ENCODE data around the gene GUCY1B1. TPM values are rescaled to one million over a fixed set of nuclear protein-coding genes. Genes with fewer than 3 reads are reported as not detected.

GUCY1B1 gene
- total and polyA plus RNA-seq, 8 donors: 20.8 to 55.6 (median 47.0) TPM

- no peaks in the 10 kb centered on the region for H3K27me3 ChIP-seq
- TF ChIP-seq CTCF (IDR thresholded peaks at IDR 0.05): no peak
- H3K9me3 ChIP-seq: no peaks in the 10 kb centered on the region
- no peaks in the 10 kb centered on the region for H3K36me3 ChIP-seq
- H3K27ac ChIP-seq: no peak overlapping the region
- DNase-seq (no peak), ATAC-seq (no peak)
- no peak overlapping the region for H3K4me3 ChIP-seq
- H3K4me1 ChIP-seq: no peaks in the 10 kb centered on the region
- intact Hi-C loops (cut with DNase I): no loop called here
These were observed 69.8 kb downstream of the GUCY1B1 start for GRCh38 chr4:155828628-155829027.

GRCh38 chr4:155832664-155833063 lies 73.8 kb downstream of the GUCY1B1 start:
- Histone ChIP-seq H3K9me3 (no peaks in the 10 kb centered on the region), H3K4me3 (no peak overlapping the region), H3K27me3 (no peaks in the 10 kb centered on the region), H3K4me1 (no peaks in the 10 kb centered on the region), H3K36me3 (no peaks in the 10 kb centered on the region), H3K27ac (no peak overlapping the region)
- intact Hi-C loops (cut with DNase I): no loop called here
- TF ChIP-seq CTCF (IDR thresholded peaks at IDR 0.05): no peak
- no peak for ATAC-seq
- DNase-seq: no peak

DNA sequence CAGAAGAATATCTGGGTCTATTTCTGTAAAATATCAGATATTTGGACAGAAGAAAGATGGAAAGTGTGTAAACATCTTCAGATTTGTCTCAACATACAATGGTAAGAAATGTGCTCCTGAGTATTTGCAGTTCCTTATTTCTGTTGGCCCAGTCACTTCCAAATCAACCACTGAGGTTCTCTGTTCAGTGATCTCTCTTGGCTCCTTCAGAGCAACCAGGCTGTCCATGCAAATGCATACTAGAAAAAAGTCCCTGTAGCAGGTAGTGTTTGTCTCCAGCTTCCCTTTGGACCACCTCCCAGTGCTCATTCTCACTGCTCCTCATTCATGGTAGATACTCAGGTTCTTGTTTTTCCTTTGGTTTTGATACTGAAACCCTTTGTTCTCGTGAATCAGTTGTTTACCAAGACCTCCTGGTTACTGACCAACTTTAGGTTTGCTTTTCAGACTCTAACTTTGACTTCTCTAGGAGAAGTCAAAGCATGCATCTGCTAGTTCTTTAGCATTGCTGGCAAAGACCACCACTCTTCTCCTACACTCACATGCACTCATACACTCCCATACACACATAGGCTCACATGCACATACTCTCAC lies 78.5 kb downstream of the GUCY1B1 start:
- no peaks in the 10 kb centered on the region for H3K27me3 ChIP-seq
- no peaks in the 10 kb centered on the region for H3K36me3 ChIP-seq
- no peak overlapping the region for H3K4me3 ChIP-seq
- no peak for TF ChIP-seq CTCF (IDR thresholded peaks at IDR 0.05)
- no peak for DNase-seq
- H3K9me3 ChIP-seq: no peaks in the 10 kb centered on the region
- no peak for ATAC-seq
- no peaks in the 10 kb centered on the region for H3K4me1 ChIP-seq
- no peak overlapping the region for H3K27ac ChIP-seq
- intact Hi-C loops (cut with DNase I): no loop called here

GRCh38 chr4:155842080-155842479 lies 83.3 kb downstream of the GUCY1B1 start:
- no peak overlapping the region for H3K27ac ChIP-seq
- ATAC-seq: no peak
- no peak for TF ChIP-seq CTCF (IDR thresholded peaks at IDR 0.05)

DNA sequence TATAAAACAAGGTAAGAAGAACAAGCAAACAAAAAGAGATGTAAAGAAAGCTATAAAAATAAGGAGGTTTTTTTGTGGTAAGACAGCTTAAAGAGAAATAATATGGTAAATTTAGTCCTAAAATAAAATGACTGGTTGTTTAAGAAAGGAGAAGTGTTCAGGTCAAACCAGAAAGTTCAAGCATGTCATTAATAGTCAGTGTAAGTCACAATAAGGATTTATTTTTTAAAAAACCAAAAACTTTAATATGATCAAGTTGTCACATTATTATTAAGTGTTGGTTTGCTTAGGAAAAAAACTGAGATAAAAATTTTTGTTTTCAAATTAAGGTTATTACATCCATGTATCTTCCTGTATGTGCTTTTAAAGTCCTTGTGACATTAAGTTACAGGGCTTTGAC lies 88.1 kb downstream of the GUCY1B1 start:
- intact Hi-C loops (cut with DNase I): no loop called here
- no peak overlapping the region for H3K27ac ChIP-seq
- ATAC-seq: no peak

More at GRCh38 chr4:155842080-155842479, 83.3 kb downstream of the GUCY1B1 start:
- Histone ChIP-seq H3K4me3 (no peak overlapping the region), H3K27me3 (no peaks in the 10 kb centered on the region), H3K4me1 (no peaks in the 10 kb centered on the region), H3K36me3 (no peaks in the 10 kb centered on the region), H3K9me3 (peaks cover 0 to 3% of the 10 kb centered on the region in 2 donors)
- no peak for DNase-seq
- intact Hi-C loops (cut with DNase I): no loop called here

More for the DNA sequence above, 88.1 kb downstream of the GUCY1B1 start:
- TF ChIP-seq CTCF (IDR thresholded peaks at IDR 0.05): no peak
- H3K4me3 ChIP-seq: no peak overlapping the region
- H3K27me3 ChIP-seq: no peaks in the 10 kb centered on the region
- H3K9me3 ChIP-seq: peaks cover 4 to 22% of the 10 kb centered on the region in 2 donors
- no peak for DNase-seq
- H3K36me3 ChIP-seq: no peaks in the 10 kb centered on the region
- H3K4me1 ChIP-seq: no peaks in the 10 kb centered on the region

All from left lung (tissue), 10 donors.